Ishikawa (cell line): ENCODE measurements around the gene TMEM254.

Experiments used
- CEBPB ChIP-seq: IDR thresholded peaks from 2 replicates; pipeline ENCODE4 v1.6.1; 2012
- CREB1 ChIP-seq: IDR thresholded peaks from 2 replicates; pipeline ENCODE4 v1.6.1; 2012; ENCODE audit warnings: low read depth
- EGR1 ChIP-seq: IDR thresholded peaks from 2 replicates; pipeline ENCODE4 v1.6.1; 2012
- EP300 ChIP-seq: IDR thresholded peaks from 2 replicates; pipeline ENCODE4 v1.6.1; 2012; ENCODE audit warnings: borderline replicate concordance
- FOXM1 ChIP-seq: IDR thresholded peaks from 2 replicates; pipeline ENCODE4 v1.6.1; 2012; ENCODE audit warnings: low read depth, borderline replicate concordance
- NFIC ChIP-seq: IDR thresholded peaks from 2 replicates; pipeline ENCODE4 v1.6.1; 2012
- RAD21 ChIP-seq: IDR thresholded peaks from 2 replicates; pipeline ENCODE4 v1.6.1; 2012; ENCODE audit warnings: low read depth
- TAF1 ChIP-seq: IDR thresholded peaks from 2 replicates; pipeline ENCODE4 v1.6.1; 2012; ENCODE audit warnings: low read depth, mild to moderate bottlenecking
- TCF12 ChIP-seq: IDR thresholded peaks from 2 replicates; pipeline ENCODE4 v1.6.1; 2012; ENCODE audit warnings: low read depth
- TEAD4 ChIP-seq: IDR thresholded peaks from 2 replicates; pipeline ENCODE4 v1.6.1; 2012
- YY1 ChIP-seq: IDR thresholded peaks from 2 replicates; pipeline ENCODE4 v1.6.1; 2012; ENCODE audit warnings: low read depth
- ZBTB7A ChIP-seq: IDR thresholded peaks from 2 replicates; pipeline ENCODE4 v1.6.1; 2012; ENCODE audit warnings: low read depth
- TF ChIP-seq, protein P1 (sequence below): IDR thresholded peaks from 2 replicates; pipeline ENCODE4 v1.6.1; 2012
- TF ChIP-seq, protein P2 (sequence below): IDR thresholded peaks from 2 replicates; pipeline ENCODE4 v1.6.1; 2012; ENCODE audit warnings: low read depth, mild to moderate bottlenecking
- TF ChIP-seq, protein P3 (sequence below): IDR thresholded peaks from 2 replicates; pipeline ENCODE4 v1.6.1; 2012

The TMEM254 gene

DNA sequence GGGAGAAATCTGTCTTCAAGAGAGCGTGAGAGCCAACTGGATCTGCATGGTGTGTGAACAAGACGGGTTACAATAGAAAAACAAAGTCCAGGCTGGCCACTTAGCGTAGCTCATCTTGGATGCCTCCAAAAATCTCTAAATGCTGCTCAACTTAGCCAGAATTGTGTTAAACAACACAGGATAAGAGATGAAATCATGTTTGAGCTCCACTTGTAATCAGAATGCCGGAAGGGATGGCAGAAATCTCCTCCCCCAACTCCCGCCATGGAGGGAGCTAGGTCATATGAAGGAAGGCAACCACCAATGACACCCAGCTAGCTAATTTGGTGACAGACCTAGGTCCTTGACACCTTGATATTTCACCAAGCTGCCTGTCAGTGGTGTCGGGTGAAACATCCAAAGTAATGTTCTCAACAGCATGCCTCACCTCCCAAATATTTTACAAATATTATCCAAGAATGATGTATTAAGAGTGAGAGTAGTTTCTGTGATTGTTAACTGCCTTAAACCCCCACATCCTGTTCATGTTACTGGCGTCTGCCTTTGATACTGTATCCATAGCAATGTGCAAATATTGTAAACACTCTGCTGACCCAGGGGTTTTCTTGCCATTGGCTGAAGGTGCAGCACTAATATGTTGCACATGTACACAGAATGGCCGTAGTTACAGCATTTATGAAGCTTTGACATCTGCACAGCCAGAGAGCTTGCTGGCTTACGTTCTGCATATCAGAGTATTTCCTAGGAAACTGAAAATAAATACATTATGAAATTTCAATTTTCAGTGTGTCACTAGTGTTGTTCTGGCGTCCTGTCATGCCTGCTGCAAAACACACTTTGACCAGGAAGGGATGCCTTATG, 25.8 kb downstream of the TMEM254 start:
- TF ChIP-seq TCF12 (no peak), RAD21 (no peak), EGR1 (no peak), CEBPB (no peak), ZBTB7A (no peak), TAF1 (no peak), YY1 (no peak), FOXM1 (no peak), CREB1 (no peak), NFIC (no peak), EP300 (no peak), TEAD4 (no peak)
- TF ChIP-seq, protein P1, sequence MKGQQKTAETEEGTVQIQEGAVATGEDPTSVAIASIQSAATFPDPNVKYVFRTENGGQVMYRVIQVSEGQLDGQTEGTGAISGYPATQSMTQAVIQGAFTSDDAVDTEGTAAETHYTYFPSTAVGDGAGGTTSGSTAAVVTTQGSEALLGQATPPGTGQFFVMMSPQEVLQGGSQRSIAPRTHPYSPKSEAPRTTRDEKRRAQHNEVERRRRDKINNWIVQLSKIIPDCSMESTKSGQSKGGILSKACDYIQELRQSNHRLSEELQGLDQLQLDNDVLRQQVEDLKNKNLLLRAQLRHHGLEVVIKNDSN, result no peak
- TF ChIP-seq, protein P2, sequence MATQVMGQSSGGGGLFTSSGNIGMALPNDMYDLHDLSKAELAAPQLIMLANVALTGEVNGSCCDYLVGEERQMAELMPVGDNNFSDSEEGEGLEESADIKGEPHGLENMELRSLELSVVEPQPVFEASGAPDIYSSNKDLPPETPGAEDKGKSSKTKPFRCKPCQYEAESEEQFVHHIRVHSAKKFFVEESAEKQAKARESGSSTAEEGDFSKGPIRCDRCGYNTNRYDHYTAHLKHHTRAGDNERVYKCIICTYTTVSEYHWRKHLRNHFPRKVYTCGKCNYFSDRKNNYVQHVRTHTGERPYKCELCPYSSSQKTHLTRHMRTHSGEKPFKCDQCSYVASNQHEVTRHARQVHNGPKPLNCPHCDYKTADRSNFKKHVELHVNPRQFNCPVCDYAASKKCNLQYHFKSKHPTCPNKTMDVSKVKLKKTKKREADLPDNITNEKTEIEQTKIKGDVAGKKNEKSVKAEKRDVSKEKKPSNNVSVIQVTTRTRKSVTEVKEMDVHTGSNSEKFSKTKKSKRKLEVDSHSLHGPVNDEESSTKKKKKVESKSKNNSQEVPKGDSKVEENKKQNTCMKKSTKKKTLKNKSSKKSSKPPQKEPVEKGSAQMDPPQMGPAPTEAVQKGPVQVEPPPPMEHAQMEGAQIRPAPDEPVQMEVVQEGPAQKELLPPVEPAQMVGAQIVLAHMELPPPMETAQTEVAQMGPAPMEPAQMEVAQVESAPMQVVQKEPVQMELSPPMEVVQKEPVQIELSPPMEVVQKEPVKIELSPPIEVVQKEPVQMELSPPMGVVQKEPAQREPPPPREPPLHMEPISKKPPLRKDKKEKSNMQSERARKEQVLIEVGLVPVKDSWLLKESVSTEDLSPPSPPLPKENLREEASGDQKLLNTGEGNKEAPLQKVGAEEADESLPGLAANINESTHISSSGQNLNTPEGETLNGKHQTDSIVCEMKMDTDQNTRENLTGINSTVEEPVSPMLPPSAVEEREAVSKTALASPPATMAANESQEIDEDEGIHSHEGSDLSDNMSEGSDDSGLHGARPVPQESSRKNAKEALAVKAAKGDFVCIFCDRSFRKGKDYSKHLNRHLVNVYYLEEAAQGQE, result no peak
- TF ChIP-seq, protein P3, sequence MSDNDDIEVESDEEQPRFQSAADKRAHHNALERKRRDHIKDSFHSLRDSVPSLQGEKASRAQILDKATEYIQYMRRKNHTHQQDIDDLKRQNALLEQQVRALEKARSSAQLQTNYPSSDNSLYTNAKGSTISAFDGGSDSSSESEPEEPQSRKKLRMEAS, result no peak

DNA sequence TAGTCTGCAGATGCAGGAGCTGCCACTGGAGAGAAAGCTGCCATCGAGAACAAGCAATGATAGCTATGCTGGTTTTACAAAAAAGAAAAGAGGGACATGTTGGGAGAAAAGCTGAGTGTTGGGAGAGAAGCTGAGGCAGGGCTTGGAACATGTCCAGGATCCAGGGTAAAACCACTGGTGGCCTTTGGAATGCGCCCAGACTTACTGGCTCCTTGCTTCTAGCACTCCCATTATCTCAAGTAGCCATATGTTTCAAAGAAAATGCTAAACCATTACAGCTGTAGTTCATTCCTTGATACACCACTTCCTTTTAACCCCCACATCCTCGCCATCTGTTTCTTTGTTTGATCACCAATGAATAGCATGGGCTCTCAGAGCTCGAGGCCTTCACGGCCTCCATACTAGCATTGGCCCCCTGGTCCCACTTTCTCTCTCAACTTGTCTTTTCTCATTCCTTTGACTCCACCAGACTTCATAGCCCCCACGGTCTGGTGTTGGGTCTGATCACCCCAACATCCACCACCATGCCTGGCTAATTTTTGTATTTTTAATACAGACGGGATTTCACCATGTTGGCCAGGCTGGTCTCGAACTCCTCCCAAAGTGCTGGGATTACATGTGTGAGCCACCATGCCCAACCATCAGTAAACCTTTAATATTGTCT, 30.2 kb downstream of the TMEM254 start:
- TF ChIP-seq EP300 (no peak), CREB1 (no peak), EGR1 (no peak)
- TF ChIP-seq, protein P2, result no peak
- TF ChIP-seq, protein P1, result no peak

DNA sequence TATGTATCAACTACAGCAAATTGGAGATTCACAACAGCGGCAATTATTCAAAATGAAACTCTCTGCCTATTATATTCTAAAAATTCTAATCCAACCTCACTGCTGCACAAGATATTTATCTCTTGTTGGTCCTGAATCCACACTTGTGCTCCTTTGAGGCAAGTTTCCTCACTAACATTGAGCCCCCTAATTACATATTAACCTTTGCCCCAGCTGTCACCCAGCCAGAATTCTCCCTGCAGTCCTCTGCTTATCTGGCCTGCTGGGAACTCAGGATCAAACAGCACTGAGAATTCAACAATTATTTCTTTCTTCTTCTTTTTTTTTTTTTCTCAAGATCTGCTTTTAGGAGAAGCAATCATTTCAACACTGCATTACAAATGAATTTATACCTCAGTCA, 32.5 kb downstream of the TMEM254 start:
- TF ChIP-seq, protein P3, result no peak
- TF ChIP-seq FOXM1, result no peak
- TF ChIP-seq, protein P2, result no peak

DNA sequence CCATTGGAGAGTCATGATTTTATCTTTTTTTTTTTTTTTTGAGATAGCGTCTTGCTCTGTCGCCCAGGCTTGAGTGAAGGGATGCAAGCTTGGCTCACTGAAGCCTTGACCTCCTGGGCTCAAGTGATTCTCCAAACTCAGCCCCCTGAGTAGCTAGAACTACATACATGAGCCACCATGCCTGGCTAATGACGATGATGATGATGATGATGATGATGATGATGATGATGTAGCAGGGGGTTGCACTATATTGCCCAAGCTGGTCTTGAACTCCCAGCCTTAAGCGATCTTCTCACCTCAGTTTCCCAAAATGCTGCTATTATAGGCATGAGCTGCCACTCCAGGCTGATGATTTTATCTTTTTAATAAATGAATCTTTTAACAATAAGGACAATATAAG, 40.2 kb downstream of the TMEM254 start:
- TF ChIP-seq EP300 (no peak), TAF1 (no peak), RAD21 (no peak), NFIC (no peak), FOXM1 (no peak), ZBTB7A (no peak), CREB1 (no peak), TEAD4 (no peak)
- TF ChIP-seq, protein P2, result no peak
- TF ChIP-seq, protein P3, result no peak
